Mesenchymal stem cell (in vitro differentiated cells and primary cell): ENCODE results near the gene ZNF692.

Source experiments
- DNase-seq: peaks from one replicate; pipeline ENCODE4 v3.0.0-alpha.2; 2013
- H2AFZ ChIP-seq: one replicate; pipeline ENCODE4 v1.6.1; 2013; ENCODE audit warnings: low read depth, mild to moderate bottlenecking, control low read depth, inconsistent platforms, low read length, moderate library complexity
- H2AK5ac ChIP-seq: 2 replicates; pipeline ENCODE4 v1.6.1; 2013; ENCODE audit warnings: low read length, moderate library complexity, mild to moderate bottlenecking, inconsistent platforms; ENCODE audit not compliant: severe bottlenecking
- H2BK120ac ChIP-seq: one replicate; pipeline ENCODE4 v1.6.1; 2013; ENCODE audit warnings: low read depth, mild to moderate bottlenecking, inconsistent platforms, low read length, moderate library complexity
- H2BK12ac ChIP-seq, 2 experiments: one replicate each; pipeline ENCODE4 v1.6.1; 2013; ENCODE audit warnings: inconsistent platforms in 2 of 2, low read length in 2 of 2, mild to moderate bottlenecking in 2 of 2, moderate library complexity in 2 of 2, control low read depth in 1 of 2
- H2BK15ac ChIP-seq: one replicate; pipeline ENCODE4 v1.6.1; 2013; ENCODE audit warnings: mild to moderate bottlenecking, low read depth, inconsistent platforms; ENCODE audit not compliant: poor library complexity, severe bottlenecking
- H2BK5ac ChIP-seq: 2 replicates; pipeline ENCODE4 v1.6.1; 2013; ENCODE audit warnings: low read depth, mild to moderate bottlenecking, low read length, control low read depth, inconsistent platforms; ENCODE audit not compliant: poor library complexity, severe bottlenecking
- H3K14ac ChIP-seq, 2 experiments: one replicate each; pipeline ENCODE4 v1.6.1; 2013; ENCODE audit warnings: inconsistent platforms in 2 of 2, low read length in 2 of 2, control low read depth in 1 of 2, mild to moderate bottlenecking in 1 of 2, moderate library complexity in 1 of 2
- H3K18ac ChIP-seq, 2 experiments: one replicate each; pipeline ENCODE4 v1.6.1; 2013; ENCODE audit warnings: inconsistent platforms in 2 of 2, low read length in 2 of 2, control low read depth in 1 of 2, low read depth in 1 of 2, mild to moderate bottlenecking in 1 of 2
- H3K23ac ChIP-seq, 2 experiments: one replicate each; pipeline ENCODE4 v1.6.1; 2013; ENCODE audit warnings: inconsistent platforms in 2 of 2, low read length in 2 of 2, mild to moderate bottlenecking in 2 of 2, moderate library complexity in 2 of 2, control low read depth in 1 of 2
- H3K27ac ChIP-seq: 2 replicates; pipeline ENCODE4 v1.5.1; 2013; ENCODE audit warnings: mild to moderate bottlenecking, moderate library complexity, low read length, control low read depth, inconsistent platforms; ENCODE audit not compliant: poor library complexity, severe bottlenecking
- H3K27me3 ChIP-seq, 2 experiments: 2 replicates each; pipeline versions ENCODE4 v1.6.1 to v1.7.0; 2013; ENCODE audit warnings: low read length in 2 of 2, mild to moderate bottlenecking in 2 of 2, moderate library complexity in 2 of 2, control low read depth in 1 of 2, inconsistent platforms in 1 of 2; ENCODE audit not compliant: control insufficient read depth in 1 of 2, insufficient read depth in 1 of 2
- H3K36me3 ChIP-seq, 2 experiments: 2 replicates each; pipeline versions ENCODE4 v1.6.1 to v1.7.0; 2013; ENCODE audit warnings: low read length in 2 of 2, control low read depth in 1 of 2, inconsistent platforms in 1 of 2, low read depth in 1 of 2, mild to moderate bottlenecking in 1 of 2; ENCODE audit not compliant: insufficient read depth in 2 of 2, control insufficient read depth in 1 of 2
- H3K4ac ChIP-seq, 2 experiments: one replicate each; pipeline ENCODE4 v1.6.1; 2013; ENCODE audit warnings: inconsistent platforms in 2 of 2, low read length in 2 of 2, mild to moderate bottlenecking in 2 of 2, moderate library complexity in 2 of 2, control low read depth in 1 of 2, low read depth in 1 of 2
- H3K4me1 ChIP-seq: 2 replicates; pipeline ENCODE4 v1.6.1; 2013; ENCODE audit warnings: low read depth, low read length, control low read depth; ENCODE audit not compliant: control insufficient read depth, insufficient read depth
- H3K4me2 ChIP-seq: 2 replicates; pipeline ENCODE4 v1.6.1; 2013; ENCODE audit warnings: low read length, mild to moderate bottlenecking, inconsistent platforms; ENCODE audit not compliant: poor library complexity, severe bottlenecking
- H3K4me3 ChIP-seq, 2 experiments: 2 replicates each; pipeline versions ENCODE4 v1.5.1 to v1.7.0; 2013; ENCODE audit warnings: low read length in 2 of 2, mild to moderate bottlenecking in 2 of 2, control low read depth in 1 of 2, low read depth in 1 of 2; ENCODE audit not compliant: insufficient read depth in 1 of 2
- H3K79me1 ChIP-seq: replicated peaks from 2 replicates; pipeline ENCODE4 v1.6.1; 2013; ENCODE audit warnings: mild to moderate bottlenecking, control low read depth, low read length, inconsistent platforms; ENCODE audit not compliant: poor library complexity, severe bottlenecking
- H3K9ac ChIP-seq: 2 replicates; pipeline ENCODE4 v1.7.0; 2013; ENCODE audit warnings: mild to moderate bottlenecking, low read length, moderate library complexity
- H3K9me3 ChIP-seq: 2 replicates; pipeline ENCODE4 v1.7.0; 2013; ENCODE audit warnings: mild to moderate bottlenecking, low read length; ENCODE audit not compliant: control insufficient read depth
- H4K8ac ChIP-seq: one replicate; pipeline ENCODE4 v1.6.1; 2013; ENCODE audit warnings: inconsistent platforms, mild to moderate bottlenecking, low read length, moderate library complexity
- H4K91ac ChIP-seq: one replicate; pipeline ENCODE4 v1.6.1; 2013; ENCODE audit warnings: mild to moderate bottlenecking, low read length, inconsistent platforms
- WGBS: methylation state at CpG from one replicate; pipeline ENCODE4 v1.1.7; 2013; ENCODE audit warnings: mixed read lengths; 5-methylcytosine and 5-hydroxymethylcytosine counted together

The ZNF692 gene

DNA sequence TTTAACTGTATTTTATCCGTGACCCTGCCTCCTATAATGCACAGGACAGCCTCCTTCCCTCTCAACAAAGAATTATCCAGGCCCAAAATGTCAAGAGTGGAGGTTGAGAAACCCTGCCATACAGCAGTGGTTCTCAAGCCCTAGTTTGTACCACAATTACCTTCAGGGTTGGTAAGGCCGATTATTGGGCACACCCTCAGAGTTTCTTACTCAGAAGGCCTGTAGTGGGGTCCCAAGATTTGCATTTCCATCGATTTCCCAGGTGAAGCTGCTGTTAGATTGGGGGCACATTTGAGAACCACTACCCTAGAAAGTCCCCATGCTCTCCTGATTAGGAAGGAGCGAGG, 46.8 kb upstream of the ZNF692 start:
- Histone ChIP-seq H3K79me1 (peaks cover 27% of the 10 kb centered on the region), H3K27ac (peak overlapping the region; percentile 69)

DNA sequence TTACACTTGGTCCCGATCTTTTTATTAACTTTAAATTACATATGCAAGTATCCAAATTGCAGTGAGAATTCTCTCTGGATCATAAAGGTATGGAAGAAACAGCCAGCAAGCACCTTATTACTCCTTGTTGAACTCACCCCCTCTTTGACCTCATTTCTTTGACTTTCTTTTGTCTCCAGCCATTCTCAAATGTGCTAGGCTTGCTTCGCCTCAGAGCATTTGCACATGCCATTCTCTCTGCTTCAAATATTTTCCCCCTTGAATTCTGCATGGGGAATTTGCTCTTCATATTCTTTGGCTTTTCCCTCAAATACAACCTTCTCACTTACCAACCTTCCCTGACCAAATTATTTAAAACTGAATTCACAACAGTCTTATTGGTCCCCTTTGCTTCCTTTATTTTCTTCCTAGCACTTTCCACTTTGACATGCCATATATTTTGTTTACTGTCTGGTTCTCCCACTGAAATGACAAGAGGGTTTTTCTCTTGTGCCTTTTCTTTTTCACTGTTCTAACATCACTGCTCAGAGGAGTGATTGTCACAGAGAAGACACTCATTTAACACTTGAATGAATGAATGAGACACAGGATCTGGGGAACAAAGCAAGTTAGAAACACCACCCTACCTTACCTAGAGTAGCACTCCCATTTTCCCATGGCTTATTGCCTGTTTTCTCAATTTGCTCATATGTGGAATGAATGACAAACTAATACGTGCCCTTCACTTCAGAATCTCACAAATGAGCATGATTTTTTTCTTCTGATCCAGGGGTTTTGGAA, 45.7 kb upstream of the ZNF692 start:
- WGBS = over 99% methylated on average over 3 of the region's 3 CpGs

More for the DNA sequence above, 46.8 kb upstream of the ZNF692 start:
- peaks cover 0 to 3% of the 10 kb centered on the region in 2 experiments for H3K36me3 ChIP-seq
- H3K18ac ChIP-seq = peak overlapping the region; percentile 64 to 79
- H3K23ac ChIP-seq = no peak overlapping the region
- peak overlapping the region; percentile 76 to 89 for H3K4me3 ChIP-seq
- no peak overlapping the region for H2BK15ac ChIP-seq
- no peak overlapping the region for H2BK5ac ChIP-seq
- peaks cover 0 to 6% of the 10 kb centered on the region in 2 experiments for H3K27me3 ChIP-seq
- peak overlapping the region; percentile 34 for H4K91ac ChIP-seq
- H2BK120ac ChIP-seq = no peak overlapping the region
- peak overlapping the region; percentile 35 to 60 for H3K4ac ChIP-seq
- H2AFZ ChIP-seq = peak overlapping the region; percentile 66
- no peaks in the 10 kb centered on the region for H3K9me3 ChIP-seq
- H2BK12ac ChIP-seq = no peak overlapping the region
- no peak for DNase-seq
- no peak overlapping the region for H3K14ac ChIP-seq
- peak overlapping the region; percentile 66 for H3K4me2 ChIP-seq
- WGBS = 25% methylated on average over 3 of the region's 4 CpGs
- peak overlapping the region; percentile 94 for H4K8ac ChIP-seq
- H3K4me1 ChIP-seq = peaks cover 2% of the 10 kb centered on the region
- peak overlapping the region; percentile 91 for H3K9ac ChIP-seq
- no peak overlapping the region for H2AK5ac ChIP-seq

DNA sequence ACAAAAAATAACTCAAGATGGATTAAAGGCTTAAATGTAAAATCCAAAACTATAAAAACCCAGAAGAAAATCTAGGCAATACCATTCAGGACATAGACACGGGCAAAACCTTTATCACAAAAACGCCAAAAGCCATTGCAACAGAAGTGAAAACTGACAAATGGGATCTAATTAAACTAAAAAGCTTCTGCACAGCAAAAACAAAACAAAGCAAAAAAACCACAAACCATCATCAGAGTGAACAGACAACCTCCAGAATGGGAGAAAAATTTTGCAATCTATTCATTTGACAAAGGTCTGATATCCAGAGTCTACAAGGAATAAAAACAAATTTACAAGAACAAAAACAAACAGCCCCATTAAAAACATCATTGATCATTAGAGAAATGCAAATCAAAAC, 42.7 kb upstream of the ZNF692 start:
- H3K4ac ChIP-seq = no peak overlapping the region
- no peak overlapping the region for H4K91ac ChIP-seq
- H2AK5ac ChIP-seq = no peak overlapping the region
- H3K4me3 ChIP-seq = no peak overlapping the region
- H2AFZ ChIP-seq = no peak overlapping the region
- no peaks in the 10 kb centered on the region for H3K4me1 ChIP-seq
- H3K9me3 ChIP-seq = no peaks in the 10 kb centered on the region
- no peak overlapping the region for H2BK5ac ChIP-seq
- 91% methylated on average over 2 of the region's 2 CpGs for WGBS
- peaks cover 7 to 39% of the 10 kb centered on the region in 2 experiments for H3K27me3 ChIP-seq
- H3K79me1 ChIP-seq = no peaks in the 10 kb centered on the region
- no peak overlapping the region for H2BK12ac ChIP-seq
- H2BK15ac ChIP-seq = no peak overlapping the region
- H3K4me2 ChIP-seq = no peak overlapping the region
- H2BK120ac ChIP-seq = no peak overlapping the region
- H3K14ac ChIP-seq = no peak overlapping the region
- no peaks in the 10 kb centered on the region for H3K36me3 ChIP-seq
- no peak overlapping the region for H3K23ac ChIP-seq
- DNase-seq = no peak
- no peak overlapping the region for H4K8ac ChIP-seq
- H3K9ac ChIP-seq = no peak overlapping the region
- H3K27ac ChIP-seq = no peak overlapping the region
- no peak overlapping the region for H3K18ac ChIP-seq

More for the DNA sequence above, 45.7 kb upstream of the ZNF692 start:
- H3K27me3 ChIP-seq = peaks cover 0 to 14% of the 10 kb centered on the region in 2 experiments
- H2AK5ac ChIP-seq = no peak overlapping the region
- no peak overlapping the region for H3K4me3 ChIP-seq
- no peak overlapping the region for H4K8ac ChIP-seq
- no peak overlapping the region for H3K4me2 ChIP-seq
- H3K4ac ChIP-seq = no peak overlapping the region
- H3K14ac ChIP-seq = no peak overlapping the region
- no peak for DNase-seq
- peaks cover 21% of the 10 kb centered on the region for H3K79me1 ChIP-seq
- H3K9me3 ChIP-seq = no peaks in the 10 kb centered on the region
- no peak overlapping the region for H3K23ac ChIP-seq
- H3K18ac ChIP-seq = no peak overlapping the region
- H3K36me3 ChIP-seq = no peaks in the 10 kb centered on the region
- H3K4me1 ChIP-seq = peaks cover 2% of the 10 kb centered on the region
- no peak overlapping the region for H2BK5ac ChIP-seq
- no peak overlapping the region for H2BK15ac ChIP-seq
- H2BK12ac ChIP-seq = no peak overlapping the region
- H4K91ac ChIP-seq = no peak overlapping the region
- no peak overlapping the region for H2BK120ac ChIP-seq
- no peak overlapping the region for H3K27ac ChIP-seq
- no peak overlapping the region for H3K9ac ChIP-seq
- H2AFZ ChIP-seq = no peak overlapping the region

DNA sequence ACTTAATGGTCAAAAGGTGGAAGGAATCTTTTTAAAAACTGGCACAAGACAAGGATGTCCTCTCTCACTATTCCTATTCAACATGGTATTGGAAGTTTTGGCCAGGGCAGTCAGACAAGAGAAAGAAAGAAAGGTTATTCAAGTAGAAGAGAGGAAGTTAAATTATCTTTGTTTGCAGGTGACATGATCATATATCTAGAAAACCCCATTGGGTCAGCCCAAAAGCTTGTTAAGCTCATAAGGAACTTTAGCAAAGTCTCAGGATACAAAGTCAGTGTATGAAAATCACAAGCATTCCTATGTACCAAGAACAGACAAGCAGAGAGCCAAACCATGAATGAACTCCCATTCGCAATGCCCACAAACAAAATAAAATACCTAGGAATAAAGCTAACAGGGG, 41.8 kb upstream of the ZNF692 start:
- DNase-seq = no peak
- Histone ChIP-seq H2AK5ac (no peak overlapping the region), H4K91ac (no peak overlapping the region), H3K4me1 (no peaks in the 10 kb centered on the region), H4K8ac (no peak overlapping the region), H2BK120ac (no peak overlapping the region), H3K23ac (no peak overlapping the region), H2BK5ac (no peak overlapping the region), H3K27ac (no peak overlapping the region), H3K4me2 (no peak overlapping the region), H2AFZ (no peak overlapping the region), H3K36me3 (no peaks in the 10 kb centered on the region), H3K79me1 (no peaks in the 10 kb centered on the region), H3K14ac (no peak overlapping the region), H3K4me3 (no peak overlapping the region), H3K9ac (no peak overlapping the region), H2BK15ac (no peak overlapping the region), H2BK12ac (no peak overlapping the region), H3K18ac (no peak overlapping the region), H3K4ac (no peak overlapping the region), H3K27me3 (peaks cover 10 to 44% of the 10 kb centered on the region in 2 experiments), H3K9me3 (no peaks in the 10 kb centered on the region)
- no CpG with 5 or more reads among the region's 1 CpG for WGBS
